Parathyroid adenoma (tissue), 2 donors: ENCODE data around the gene ANKRD36C.
"Not testable (repeated sequence)": the region's sequence is repeated elsewhere in the genome, so short reads cannot be mapped to it uniquely, and the experiment has no call there.

Experiments
- H2AFZ ChIP-seq: fragments of 300-600 bp; sonication (generic); one replicate; pipeline ENCODE4 v1.7.0; 2017; ENCODE audit warnings: antibody characterized with exemption, mild to moderate bottlenecking
- H3K27ac ChIP-seq: fragments of 300-600 bp; sonication (generic); one replicate; pipeline ENCODE4 v1.7.0; 2017
- H3K27me3 ChIP-seq: fragments of 300-600 bp; sonication (generic); one replicate; pipeline ENCODE4 v1.7.0; 2017; ENCODE audit warnings: low read length; ENCODE audit not compliant: control insufficient read depth, insufficient read depth
- H3K36me3 ChIP-seq: fragments of 300-600 bp; sonication (generic); one replicate; pipeline ENCODE4 v1.7.0; 2017; ENCODE audit warnings: low read length; ENCODE audit not compliant: control insufficient read depth, insufficient read depth
- H3K4me1 ChIP-seq: fragments of 300-600 bp; sonication (generic); one replicate; pipeline ENCODE4 v1.7.0; 2017; ENCODE audit warnings: control low read depth
- H3K4me2 ChIP-seq: fragments of 300-600 bp; sonication (generic); one replicate; pipeline ENCODE4 v1.7.0; 2017; ENCODE audit warnings: low read length
- H3K4me3 ChIP-seq: fragments of 300-600 bp; sonication (generic); one replicate; pipeline ENCODE4 v1.7.0; 2017; ENCODE audit warnings: low read depth, low read length
- H3K79me2 ChIP-seq: fragments of 300-600 bp; sonication (generic); one replicate; pipeline ENCODE4 v1.7.0; 2017; ENCODE audit warnings: control low read depth
- H3K9ac ChIP-seq: fragments of 300-600 bp; sonication (generic); one replicate; pipeline ENCODE4 v1.7.0; 2017; ENCODE audit warnings: mild to moderate bottlenecking
- H3K9me3 ChIP-seq: fragments of 300-600 bp; sonication (generic); one replicate; pipeline ENCODE4 v1.7.0; 2017; ENCODE audit warnings: low read length; ENCODE audit not compliant: control insufficient read depth
- TF ChIP-seq, protein P1 (sequence below): fragments of 300-600 bp; sonication (generic); IDR thresholded peaks from one replicate; pipeline ENCODE4 v1.7.0; 2017; ENCODE audit warnings: antibody characterized with exemption, mild to moderate bottlenecking
- donor health status: primary hyperparathyroidism.

Gene ANKRD36C

DNA sequence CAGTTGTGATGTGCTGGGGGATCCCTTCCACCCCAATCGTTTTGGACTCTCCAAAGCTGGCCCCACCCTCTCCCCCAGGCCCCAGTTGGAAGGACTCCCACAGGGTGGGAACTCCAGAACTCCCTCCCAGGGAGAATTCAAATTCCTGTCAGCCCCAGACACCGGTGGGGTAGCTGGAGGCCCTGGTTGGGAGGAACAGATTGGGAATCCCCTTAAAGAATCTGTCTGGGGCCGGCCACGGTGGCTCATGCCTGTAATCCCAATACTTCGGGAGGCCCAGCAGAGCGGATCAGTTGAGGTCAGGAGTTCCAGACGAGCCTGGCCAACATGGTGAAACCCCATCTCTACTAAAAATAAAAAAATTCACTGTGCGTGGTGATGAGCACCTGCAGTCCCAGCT is 155.5 kb downstream of the ANKRD36C start:
- Histone ChIP-seq H3K4me1 (no peaks in the 10 kb centered on the region), H3K36me3 (no peaks in the 10 kb centered on the region), H3K4me3 (no peak overlapping the region), H3K79me2 (no peaks in the 10 kb centered on the region), H3K27ac (no peak overlapping the region), H3K27me3 (no peaks in the 10 kb centered on the region), H2AFZ (no peak overlapping the region), H3K9ac (no peak overlapping the region), H3K4me2 (no peak overlapping the region), H3K9me3 (no peaks in the 10 kb centered on the region)
- TF ChIP-seq, protein P1, sequence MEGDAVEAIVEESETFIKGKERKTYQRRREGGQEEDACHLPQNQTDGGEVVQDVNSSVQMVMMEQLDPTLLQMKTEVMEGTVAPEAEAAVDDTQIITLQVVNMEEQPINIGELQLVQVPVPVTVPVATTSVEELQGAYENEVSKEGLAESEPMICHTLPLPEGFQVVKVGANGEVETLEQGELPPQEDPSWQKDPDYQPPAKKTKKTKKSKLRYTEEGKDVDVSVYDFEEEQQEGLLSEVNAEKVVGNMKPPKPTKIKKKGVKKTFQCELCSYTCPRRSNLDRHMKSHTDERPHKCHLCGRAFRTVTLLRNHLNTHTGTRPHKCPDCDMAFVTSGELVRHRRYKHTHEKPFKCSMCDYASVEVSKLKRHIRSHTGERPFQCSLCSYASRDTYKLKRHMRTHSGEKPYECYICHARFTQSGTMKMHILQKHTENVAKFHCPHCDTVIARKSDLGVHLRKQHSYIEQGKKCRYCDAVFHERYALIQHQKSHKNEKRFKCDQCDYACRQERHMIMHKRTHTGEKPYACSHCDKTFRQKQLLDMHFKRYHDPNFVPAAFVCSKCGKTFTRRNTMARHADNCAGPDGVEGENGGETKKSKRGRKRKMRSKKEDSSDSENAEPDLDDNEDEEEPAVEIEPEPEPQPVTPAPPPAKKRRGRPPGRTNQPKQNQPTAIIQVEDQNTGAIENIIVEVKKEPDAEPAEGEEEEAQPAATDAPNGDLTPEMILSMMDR, result no peak

DNA sequence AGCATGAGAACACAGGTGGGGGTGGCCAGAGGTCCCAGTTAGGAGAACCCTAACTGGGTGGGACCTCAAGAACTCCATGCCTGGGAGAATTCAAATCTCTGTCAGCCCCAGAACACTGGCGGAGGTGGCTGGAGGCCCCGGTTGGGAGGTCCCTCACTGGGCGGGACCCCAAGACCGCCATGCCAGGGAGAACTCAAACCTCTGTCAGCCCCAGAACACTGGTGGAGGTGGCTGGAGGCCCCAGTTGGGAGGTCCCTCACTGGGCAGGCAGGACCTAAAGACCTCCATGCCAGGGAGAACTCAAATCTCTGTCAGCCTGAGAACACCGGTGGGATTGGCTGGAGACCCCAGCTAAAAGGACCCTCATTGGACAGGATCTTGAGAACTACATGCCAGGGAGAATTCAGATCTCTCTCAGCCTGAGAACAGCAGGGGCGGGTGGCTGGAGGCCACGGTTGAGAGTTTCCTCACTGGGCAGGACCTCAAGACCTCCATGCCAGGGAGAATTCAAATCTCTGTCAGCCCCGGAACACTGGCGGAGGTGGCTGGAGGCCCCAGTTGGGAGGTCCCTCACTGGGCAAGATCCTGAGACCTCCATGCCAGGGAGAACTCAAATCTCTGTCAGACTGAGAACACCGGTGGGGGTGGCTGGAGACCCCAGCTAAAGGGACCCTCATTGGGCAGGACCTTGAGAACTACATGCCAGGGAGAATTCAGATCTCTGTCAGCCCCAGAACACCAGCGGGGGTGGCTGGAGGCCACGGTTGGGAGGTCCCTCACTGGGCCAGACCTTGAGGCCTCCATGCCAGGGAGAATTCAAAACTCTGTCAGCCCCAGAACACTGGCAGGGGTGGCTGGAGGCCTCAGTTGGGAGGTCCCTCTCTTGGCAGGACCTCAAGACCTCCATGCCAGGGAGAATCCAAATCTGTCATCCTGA is 157.3 kb downstream of the ANKRD36C start:
- not testable (repeated sequence) for H3K4me2 ChIP-seq, H3K27ac ChIP-seq, H3K9me3 ChIP-seq, H3K4me3 ChIP-seq, H3K36me3 ChIP-seq, H3K27me3 ChIP-seq, H3K4me1 ChIP-seq, H2AFZ ChIP-seq, H3K79me2 ChIP-seq, H3K9ac ChIP-seq

- H3K4me1 ChIP-seq, H3K27ac ChIP-seq, H3K9me3 ChIP-seq, H3K36me3 ChIP-seq, H3K27me3 ChIP-seq, H3K9ac ChIP-seq, H3K4me3 ChIP-seq, H3K4me2 ChIP-seq, H3K79me2 ChIP-seq, H2AFZ ChIP-seq: not testable (repeated sequence)
Measured at GRCh38 chr2:95824218-95824617, 167.4 kb downstream of the ANKRD36C start.

GRCh38 chr2:95817521-95817920 is 174.1 kb downstream of the ANKRD36C start:
- H2AFZ ChIP-seq, H3K79me2 ChIP-seq, H3K27me3 ChIP-seq, H3K36me3 ChIP-seq, H3K27ac ChIP-seq, H3K4me3 ChIP-seq, H3K9ac ChIP-seq, H3K9me3 ChIP-seq, H3K4me1 ChIP-seq, H3K4me2 ChIP-seq: not testable (repeated sequence)

DNA sequence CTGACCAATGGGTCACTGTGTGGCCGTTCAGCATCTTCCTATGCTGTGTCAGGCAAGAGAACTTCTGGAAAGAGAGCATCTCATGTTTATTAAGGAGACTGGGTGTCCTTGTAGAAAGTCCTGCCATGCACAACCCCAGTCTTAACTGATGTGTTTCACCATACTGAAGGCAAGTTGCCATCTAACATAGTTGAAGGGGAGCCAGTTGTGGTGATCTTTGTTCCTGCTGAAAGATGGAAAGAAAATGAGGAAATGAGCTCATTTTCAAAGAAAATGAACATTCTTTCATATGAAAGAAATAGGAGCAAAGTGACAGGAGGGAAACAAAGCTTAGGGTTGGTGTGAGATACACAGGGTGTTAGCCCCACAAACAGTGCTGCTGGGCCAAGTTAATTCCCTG is 178.3 kb downstream of the ANKRD36C start:
- H3K9me3 ChIP-seq, H3K27ac ChIP-seq, H3K9ac ChIP-seq: not testable (repeated sequence)

DNA sequence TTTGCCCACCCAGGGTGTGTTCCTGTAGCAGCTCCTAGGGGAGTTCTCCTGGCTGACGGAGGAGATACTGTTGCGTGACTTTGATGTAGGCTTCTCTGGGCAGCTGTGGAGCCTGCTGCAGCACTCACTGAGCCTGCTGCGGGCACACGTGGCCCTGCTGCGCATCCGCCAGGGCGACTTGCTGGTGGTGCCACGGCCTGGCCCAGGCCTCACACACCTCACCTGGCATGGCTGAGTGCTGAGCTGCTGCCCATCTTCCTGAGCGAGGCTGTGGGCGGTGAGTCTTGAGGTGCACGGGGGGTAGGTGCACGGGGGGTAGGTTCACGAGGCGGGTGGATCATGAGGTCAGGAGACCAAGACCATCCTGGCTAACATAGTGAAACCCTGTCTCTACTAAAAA is 191.7 kb downstream of the ANKRD36C start:
- H3K9me3 ChIP-seq, result no peaks in the 10 kb centered on the region
- no peaks in the 10 kb centered on the region for H3K36me3 ChIP-seq
- no peak overlapping the region for H3K4me2 ChIP-seq
- no peak overlapping the region for H3K27ac ChIP-seq
- TF ChIP-seq, protein P1, result no peak
- no peak overlapping the region for H2AFZ ChIP-seq
- H3K4me3 ChIP-seq, result no peak overlapping the region
- H3K27me3 ChIP-seq, result no peaks in the 10 kb centered on the region
- H3K79me2 ChIP-seq, result no peaks in the 10 kb centered on the region
- no peak overlapping the region for H3K9ac ChIP-seq
- no peaks in the 10 kb centered on the region for H3K4me1 ChIP-seq

More for the DNA sequence above, 178.3 kb downstream of the ANKRD36C start:
- H3K79me2 ChIP-seq, H3K4me1 ChIP-seq, H2AFZ ChIP-seq, H3K36me3 ChIP-seq, H3K4me3 ChIP-seq, H3K27me3 ChIP-seq, H3K4me2 ChIP-seq: not testable (repeated sequence)

GRCh38 chr2:95799147-95799889 is 192.3 kb downstream of the ANKRD36C start:
- H3K27ac ChIP-seq, H3K27me3 ChIP-seq, H3K4me2 ChIP-seq, H3K79me2 ChIP-seq, H3K9me3 ChIP-seq, H3K4me3 ChIP-seq, H3K4me1 ChIP-seq, H3K36me3 ChIP-seq, H3K9ac ChIP-seq, H2AFZ ChIP-seq: not testable (repeated sequence)

- H3K27ac ChIP-seq, H3K79me2 ChIP-seq, H2AFZ ChIP-seq, H3K4me3 ChIP-seq, H3K4me2 ChIP-seq, H3K4me1 ChIP-seq, H3K9me3 ChIP-seq, H3K27me3 ChIP-seq, H3K36me3 ChIP-seq, H3K9ac ChIP-seq: not testable (repeated sequence)
Measured at GRCh38 chr2:95796249-95797099, 195.2 kb downstream of the ANKRD36C start.
